HG03095 (cell line): Measurements from ENCODE around the gene SEC11A.
"Not testable (repeated sequence)": the region's sequence is repeated elsewhere in the genome, so short reads cannot be mapped to it uniquely, and the experiment has no call there.

Experiments
- ATAC-seq: cut with Tn5 transposase; IDR thresholded peaks from one replicate; pipeline ENCODE4 v1.9.1; 2021; ENCODE audit warnings: moderate library complexity; ENCODE audit not compliant: unreplicated experiment

SEC11A gene

DNA sequence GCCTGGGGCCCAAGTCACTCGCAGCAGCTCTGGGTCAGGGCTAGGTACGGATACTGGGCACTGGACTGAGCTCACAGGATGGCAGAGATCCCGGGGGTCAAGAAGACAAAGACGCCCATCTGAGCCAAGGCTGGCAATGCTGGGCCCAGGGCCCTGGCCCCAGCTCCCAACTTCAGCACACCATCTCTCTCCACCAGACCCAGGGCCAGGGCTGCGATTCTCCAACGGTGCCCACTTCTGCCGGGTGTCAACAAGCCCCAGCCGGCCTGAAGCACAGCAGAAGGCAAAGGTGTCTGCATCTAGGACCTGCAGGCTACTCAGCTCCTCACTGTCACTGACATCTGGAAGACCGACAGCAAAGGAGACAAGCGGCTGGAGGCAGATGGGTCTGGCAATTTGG lies 70.4 kb downstream of the SEC11A start:
- no peak for ATAC-seq

DNA sequence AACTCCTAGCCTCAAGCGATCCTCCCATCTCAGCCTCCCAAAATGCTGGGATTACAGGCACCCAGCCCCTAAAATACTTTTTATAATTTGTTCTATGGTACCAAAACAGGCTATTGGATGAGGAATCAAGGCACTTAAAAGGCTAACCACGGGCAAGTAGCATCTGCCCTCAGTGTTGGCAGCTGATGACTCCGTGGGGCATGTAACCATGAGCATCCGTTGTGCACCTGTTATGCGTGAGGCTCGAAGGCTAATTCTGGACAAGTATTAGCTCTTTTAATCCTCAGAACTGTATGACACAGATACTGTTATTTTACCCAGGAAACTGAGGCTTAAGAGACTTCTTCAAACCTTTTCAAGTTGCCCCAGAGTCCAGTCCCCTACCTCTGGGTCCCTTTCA lies 72.1 kb downstream of the SEC11A start:
- ATAC-seq: no peak

DNA sequence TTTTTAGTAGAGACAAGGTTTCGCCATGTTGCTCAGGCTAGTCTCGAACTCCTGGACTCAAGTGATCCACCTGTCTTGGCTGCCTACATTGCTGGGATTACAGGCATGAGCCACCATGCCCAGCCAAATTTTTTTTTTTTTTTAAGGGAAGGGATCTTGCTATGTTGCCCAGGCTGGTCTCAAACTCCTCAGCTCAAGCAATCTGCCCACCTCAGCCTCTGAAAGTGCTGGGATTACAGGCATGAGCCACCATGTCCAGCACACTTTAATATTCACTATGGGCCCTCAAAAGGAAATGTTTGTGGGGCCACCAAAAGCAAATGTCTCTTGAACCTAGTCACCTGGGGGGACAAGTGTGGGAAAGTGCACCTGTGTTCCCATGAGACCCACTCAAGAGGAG lies 73.3 kb downstream of the SEC11A start:
- ATAC-seq: not testable (repeated sequence)

DNA sequence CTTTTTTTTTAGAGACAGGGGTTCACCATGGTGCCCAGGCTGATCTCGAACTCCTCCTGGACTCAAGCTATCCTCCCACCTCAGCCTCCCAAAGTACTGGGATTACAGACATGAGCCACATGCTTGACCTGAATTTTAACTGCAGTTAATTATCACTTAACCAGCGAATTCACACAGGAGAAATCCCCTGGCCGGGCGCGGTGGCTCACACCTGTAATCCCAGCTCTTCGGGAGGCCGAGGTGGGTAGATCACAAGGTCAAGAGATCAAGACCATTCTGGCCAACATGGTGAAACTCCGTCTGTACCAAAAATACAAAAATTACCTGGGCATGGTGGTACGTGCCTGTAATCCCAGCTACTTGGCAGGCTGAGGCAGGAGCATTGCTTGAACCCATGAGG lies 74.1 kb downstream of the SEC11A start:
- not testable (repeated sequence) for ATAC-seq

DNA sequence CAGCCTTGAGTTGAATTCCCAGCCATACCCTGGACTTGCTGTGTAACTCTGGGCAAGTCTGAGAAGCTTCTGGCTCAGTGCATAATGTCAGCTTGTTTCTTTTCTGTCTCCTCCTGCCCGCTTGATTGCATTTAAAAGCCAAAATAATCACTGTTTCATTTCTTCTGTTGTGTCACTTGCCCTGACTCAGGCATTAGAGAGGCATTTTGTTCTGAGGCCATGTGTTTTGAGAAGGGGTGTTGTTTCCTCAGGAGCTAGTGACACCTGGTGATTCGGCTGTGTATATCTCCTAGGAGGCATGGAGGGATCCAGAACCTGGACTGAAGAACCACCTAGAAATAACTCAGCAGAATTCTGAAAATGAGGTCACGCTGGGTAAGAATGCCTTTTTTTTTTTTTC lies 77.8 kb downstream of the SEC11A start:
- ATAC-seq: no peak

DNA sequence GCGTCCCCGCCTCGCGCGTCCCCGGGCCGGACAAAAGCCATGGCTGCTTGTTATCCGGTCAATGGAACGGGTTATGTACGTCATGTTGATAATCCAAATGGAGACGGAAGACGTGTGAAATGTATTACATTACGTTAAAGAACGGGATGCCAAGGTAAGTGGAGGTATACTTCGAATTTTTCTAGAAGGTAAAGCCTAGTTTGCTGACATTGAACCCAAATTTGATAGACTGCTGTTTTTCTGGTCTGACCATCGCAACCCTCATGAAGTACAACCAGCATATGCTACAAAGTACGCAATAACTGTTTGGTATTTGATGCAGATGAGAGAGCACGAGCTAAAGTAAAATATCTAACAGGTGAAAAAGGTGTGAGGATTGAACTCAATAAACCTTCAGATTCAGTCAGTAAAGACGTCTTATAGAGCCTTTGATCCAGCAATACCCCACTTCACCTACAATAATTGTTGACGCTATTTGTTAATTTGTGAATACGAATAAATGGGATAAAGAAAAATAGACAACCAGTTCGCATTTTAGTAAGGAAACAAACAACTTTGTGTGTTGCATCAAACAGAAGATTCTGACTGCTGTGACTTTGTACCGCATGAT lies 81.6 kb downstream of the SEC11A start:
- no peak for ATAC-seq

DNA sequence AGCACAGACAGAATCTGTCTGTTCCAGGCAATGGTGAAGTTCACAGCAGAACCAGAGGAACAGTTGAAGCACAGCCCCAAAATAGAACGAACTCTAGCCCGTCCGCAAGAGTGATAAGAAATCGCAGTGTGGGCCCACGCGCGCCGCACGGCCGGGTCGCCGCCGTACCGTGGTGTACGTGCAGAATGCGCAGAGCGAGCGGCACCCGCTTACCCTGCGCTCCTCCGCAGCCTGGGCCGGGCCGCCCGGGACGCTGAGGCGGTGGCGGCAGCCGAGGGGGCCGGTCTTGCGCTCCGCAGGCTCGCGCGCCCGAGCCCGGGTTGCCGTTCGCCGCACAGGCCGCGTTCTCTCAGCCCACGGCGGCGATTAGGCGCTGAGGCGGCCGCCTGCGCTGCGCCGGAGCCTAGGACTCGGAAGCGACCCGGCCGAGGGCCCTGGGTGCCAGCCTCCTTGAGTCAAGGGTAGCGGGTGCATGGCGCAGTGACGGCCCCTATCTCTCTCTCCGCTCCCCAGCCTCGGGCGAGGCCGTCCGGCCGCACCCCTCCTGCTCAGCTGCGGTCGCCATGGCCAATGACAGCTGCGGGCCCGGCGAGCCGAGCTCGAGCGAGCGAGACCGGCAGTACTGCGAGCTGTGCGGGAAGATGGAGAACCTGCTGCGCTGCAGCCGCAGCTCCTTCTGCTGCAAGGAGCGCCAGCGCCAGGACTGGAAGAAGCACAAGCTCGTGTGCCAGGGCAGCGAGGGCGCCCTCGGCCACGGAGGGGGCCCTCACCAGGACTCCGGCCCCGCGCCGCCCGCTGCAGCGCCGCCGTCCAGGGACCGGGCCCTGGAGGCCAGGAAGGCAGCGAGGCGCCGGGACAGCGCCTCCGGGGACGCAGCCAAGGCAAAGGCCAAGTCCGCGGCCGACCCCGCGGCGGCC lies 82.4 kb downstream of the SEC11A start:
- ATAC-seq: peak; percentile 44

DNA sequence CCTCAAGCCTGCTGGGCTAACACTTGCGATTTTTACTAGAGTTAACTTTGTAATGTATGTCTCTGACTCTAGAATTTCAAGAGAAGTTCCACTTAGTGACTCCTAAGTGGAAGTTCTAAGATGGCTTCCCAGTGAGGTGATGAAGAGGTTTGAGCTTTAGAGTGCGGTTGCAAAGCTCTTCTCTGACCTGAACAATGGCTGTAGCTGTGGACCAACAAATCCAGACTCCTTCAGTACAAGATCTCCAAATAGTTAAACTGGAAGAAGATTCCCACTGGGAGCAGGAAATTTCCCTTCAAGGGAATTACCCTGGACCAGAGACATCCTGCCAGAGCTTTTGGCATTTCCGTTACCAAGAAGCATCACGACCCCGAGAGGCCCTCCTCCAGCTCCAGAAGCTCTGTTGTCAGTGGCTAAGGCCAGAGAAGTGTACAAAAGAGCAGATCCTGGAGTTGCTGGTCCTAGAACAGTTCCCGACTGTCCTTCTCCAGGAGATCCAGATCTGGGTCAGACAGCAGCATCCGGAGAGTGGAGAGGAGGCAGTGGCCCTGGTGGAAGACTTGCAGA lies 84.2 kb downstream of the SEC11A start:
- no peak for ATAC-seq

DNA sequence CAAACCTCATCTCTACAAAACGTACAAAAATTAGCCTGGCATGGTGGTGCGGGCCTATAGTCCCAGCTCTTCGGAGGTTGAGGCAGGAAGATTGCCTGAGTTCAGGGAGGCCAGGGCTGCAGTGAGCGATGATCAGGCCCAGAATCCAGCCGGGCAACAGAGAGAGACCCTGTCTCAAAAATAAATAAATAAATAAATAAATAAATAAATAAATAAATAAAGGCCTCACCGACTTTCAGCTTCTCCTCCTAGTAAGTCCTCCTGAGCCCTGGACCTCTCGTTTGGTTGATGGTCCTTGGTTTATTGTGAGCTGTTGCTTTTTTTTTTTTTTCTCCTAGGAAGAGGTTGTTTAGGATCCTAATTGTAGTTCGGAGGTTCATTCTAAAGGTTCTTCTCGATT lies 86.9 kb downstream of the SEC11A start:
- no peak for ATAC-seq

DNA sequence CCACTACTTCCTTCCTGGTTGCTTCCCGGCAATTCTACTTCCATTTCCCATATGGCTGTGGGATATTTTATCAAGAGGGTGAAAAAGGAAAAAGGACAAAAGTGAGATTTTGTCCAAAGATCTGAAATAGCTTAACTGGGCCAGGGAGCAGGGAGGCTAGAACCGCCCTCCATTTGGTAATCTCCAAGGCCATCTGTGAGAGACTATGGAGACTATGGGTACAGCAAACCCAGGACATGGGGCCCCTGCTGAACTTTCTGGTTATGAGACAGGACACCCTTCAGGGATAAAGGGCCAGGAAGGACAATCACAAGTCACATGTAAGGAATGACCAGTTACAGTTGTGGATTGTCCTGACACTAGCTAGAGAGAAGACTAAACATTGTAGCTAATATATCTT lies 90.8 kb downstream of the SEC11A start:
- no peak for ATAC-seq

DNA sequence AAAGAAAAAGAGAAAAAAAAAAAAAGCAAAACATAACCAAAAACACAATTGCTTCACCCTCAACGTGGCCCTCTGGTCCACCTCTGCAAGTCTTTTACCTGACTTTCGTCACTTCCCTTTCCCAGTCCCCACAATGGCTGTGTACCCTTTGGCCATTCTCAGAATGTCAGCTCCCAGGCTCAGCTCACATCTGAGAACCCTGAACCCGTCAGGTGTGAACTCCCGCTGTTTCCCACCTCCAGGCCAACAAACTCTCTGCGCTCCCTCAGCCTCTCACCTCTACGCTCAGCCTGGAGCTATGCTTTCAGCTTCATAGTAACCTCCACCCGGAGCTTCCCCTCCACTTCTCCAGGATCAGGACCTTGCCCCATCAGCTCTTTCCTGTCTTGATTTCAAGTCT lies 91.6 kb downstream of the SEC11A start:
- no peak for ATAC-seq

DNA sequence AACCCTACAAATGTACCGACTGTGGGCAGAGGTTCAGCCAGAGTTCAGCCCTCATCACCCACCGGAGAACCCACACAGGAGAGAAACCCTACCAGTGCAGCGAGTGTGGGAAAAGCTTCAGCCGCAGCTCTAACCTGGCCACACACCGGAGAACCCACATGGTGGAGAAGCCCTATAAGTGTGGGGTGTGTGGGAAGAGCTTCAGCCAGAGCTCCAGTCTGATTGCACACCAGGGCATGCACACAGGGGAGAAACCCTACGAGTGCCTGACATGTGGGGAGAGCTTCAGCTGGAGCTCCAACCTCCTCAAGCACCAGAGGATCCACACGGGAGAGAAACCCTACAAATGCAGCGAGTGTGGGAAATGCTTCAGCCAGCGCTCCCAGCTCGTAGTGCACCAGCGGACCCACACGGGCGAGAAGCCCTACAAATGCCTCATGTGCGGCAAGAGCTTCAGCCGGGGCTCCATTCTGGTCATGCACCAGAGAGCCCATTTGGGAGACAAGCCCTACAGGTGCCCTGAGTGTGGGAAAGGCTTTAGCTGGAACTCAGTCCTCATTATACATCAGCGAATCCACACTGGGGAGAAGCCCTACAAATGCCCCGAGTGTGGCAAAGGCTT lies 94.5 kb downstream of the SEC11A start:
- no peak for ATAC-seq

DNA sequence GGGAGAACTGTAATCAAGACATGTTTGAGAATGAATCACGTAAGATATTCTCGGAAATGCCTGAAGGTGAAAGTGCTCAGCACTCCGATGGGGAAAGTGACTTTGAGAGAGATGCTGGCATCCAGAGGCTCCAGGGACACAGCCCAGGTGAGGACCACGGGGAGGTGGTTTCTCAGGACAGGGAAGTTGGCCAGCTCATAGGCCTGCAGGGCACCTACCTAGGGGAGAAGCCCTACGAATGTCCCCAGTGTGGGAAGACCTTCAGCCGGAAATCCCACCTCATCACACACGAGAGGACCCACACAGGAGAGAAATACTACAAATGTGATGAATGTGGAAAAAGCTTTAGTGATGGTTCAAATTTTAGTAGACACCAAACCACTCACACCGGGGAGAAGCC lies 95.3 kb downstream of the SEC11A start:
- no peak for ATAC-seq
